ENCODE measurements around the gene DZIP3.

GRCh38 chr3:108546247-108546646, 43.3 kb upstream of the DZIP3 start:
- no peak for TF ChIP-seq CTCF (IDR thresholded peaks at IDR 0.05)
- no peak for TF ChIP-seq POLR2A (IDR thresholded peaks at IDR 0.05)

All from breast epithelium (tissue), 3 donors.